Effector memory CD8-positive, alpha-beta T cell (primary cell): ENCODE results near the gene TMEM145.

Experiments
- ATAC-seq: fragments of 150-1000 bp; cut with Tn5 transposase; replicated peaks from 2 replicates; pipeline ENCODE4 v1.10.0; 2021; ENCODE audit warnings: mild to moderate bottlenecking, moderate library complexity
- DNase-seq, 3 experiments: peaks; one replicate each; pipeline ENCODE4 v3.0.0; 2021
- H3K27ac Mint-ChIP-seq, 2 donors: one replicate each; pipeline ENCODE4 v1.8.0; 2022; ENCODE audit warnings: mild to moderate bottlenecking in 2 of 2, mixed read lengths in 2 of 2, moderate library complexity in 2 of 2
- H3K27me3 Mint-ChIP-seq, 2 donors: one replicate each; pipeline ENCODE4 v1.8.0; 2022; ENCODE audit warnings: mixed read lengths in 2 of 2
- H3K36me3 Mint-ChIP-seq: one replicate; pipeline ENCODE4 v1.8.0; 2022; ENCODE audit warnings: mild to moderate bottlenecking, moderate library complexity, mixed read lengths; ENCODE audit not compliant: insufficient read depth
- H3K4me1 Mint-ChIP-seq, 2 donors: one replicate each; pipeline ENCODE4 v1.8.0; 2022; ENCODE audit warnings: low read depth in 2 of 2, mixed read lengths in 2 of 2
- H3K4me3 Mint-ChIP-seq, 2 donors: one replicate each; pipeline ENCODE4 v1.8.0; 2022; ENCODE audit warnings: mild to moderate bottlenecking in 2 of 2, mixed read lengths in 2 of 2, moderate library complexity in 2 of 2
- H3K9me3 Mint-ChIP-seq, 2 donors: one replicate each; pipeline ENCODE4 v1.8.0; 2022; ENCODE audit warnings: mixed read lengths in 2 of 2

The TMEM145 gene

DNA sequence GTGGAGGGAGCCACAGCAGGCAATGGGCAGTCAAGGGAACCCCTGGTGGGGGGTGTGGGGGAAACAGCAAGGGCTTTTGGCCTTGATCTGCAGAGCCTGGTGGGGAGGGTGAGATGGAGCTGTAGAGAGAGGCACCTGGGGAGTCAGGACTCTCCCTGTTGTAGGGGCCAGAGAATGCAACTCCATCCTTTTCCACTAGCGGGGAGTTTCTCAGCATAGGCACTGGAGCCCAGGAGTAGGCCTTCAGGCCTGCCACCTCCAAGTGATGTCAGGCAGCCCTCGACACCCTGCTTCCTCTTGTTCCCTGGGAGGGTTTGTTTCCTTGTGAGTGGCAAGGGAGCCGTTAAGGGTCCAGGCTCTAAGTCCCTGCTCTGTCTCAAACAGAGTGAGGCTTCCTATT lies 37.3 kb downstream of the TMEM145 start:
- Mint-ChIP-seq H3K27me3 (no peaks in the 10 kb centered on the region), H3K9me3 (no peaks in the 10 kb centered on the region), H3K4me3 (no peak overlapping the region), H3K36me3 (no peaks in the 10 kb centered on the region), H3K27ac (no peak overlapping the region), H3K4me1 (peaks cover 2 to 7% of the 10 kb centered on the region in 2 donors)
- DNase-seq (no peak), ATAC-seq (no peak)

DNA sequence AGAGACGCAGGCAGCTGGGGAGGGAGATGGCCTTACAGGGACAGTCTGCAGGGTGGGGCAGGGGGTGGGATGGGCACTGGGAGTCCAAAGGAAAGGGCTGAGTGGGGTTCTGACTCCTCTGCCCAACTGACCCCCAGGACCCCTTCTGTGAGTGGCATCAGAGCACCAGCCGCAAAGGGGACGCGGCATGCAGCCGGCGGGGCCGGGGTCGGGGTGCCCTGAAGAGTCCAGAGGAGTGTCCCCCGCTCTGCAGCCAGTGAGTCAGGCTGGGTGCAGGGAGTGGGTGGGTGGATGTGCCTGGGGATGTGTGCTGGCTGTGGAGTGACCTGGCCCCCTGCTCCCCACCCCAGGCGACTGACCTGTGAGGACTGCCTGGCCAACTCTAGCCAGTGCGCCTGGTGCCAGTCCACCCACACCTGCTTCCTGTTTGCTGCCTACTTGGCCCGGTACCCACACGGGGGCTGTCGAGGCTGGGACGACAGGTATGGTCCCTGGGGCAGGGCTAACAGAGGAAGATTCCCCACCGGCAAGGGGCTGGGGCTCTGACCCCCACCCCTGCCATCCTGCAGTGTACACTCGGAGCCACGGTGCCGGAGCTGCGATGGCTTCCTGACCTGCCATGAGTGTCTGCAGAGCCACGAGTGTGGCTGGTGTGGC lies 38.1 kb downstream of the TMEM145 start:
- DNase-seq, result no peak
- Mint-ChIP-seq H3K4me1 (peaks cover 2 to 7% of the 10 kb centered on the region in 2 donors), H3K9me3 (no peaks in the 10 kb centered on the region), H3K27ac (no peak overlapping the region), H3K27me3 (no peaks in the 10 kb centered on the region), H3K4me3 (no peak overlapping the region), H3K36me3 (no peaks in the 10 kb centered on the region)
- ATAC-seq, result no peak

DNA sequence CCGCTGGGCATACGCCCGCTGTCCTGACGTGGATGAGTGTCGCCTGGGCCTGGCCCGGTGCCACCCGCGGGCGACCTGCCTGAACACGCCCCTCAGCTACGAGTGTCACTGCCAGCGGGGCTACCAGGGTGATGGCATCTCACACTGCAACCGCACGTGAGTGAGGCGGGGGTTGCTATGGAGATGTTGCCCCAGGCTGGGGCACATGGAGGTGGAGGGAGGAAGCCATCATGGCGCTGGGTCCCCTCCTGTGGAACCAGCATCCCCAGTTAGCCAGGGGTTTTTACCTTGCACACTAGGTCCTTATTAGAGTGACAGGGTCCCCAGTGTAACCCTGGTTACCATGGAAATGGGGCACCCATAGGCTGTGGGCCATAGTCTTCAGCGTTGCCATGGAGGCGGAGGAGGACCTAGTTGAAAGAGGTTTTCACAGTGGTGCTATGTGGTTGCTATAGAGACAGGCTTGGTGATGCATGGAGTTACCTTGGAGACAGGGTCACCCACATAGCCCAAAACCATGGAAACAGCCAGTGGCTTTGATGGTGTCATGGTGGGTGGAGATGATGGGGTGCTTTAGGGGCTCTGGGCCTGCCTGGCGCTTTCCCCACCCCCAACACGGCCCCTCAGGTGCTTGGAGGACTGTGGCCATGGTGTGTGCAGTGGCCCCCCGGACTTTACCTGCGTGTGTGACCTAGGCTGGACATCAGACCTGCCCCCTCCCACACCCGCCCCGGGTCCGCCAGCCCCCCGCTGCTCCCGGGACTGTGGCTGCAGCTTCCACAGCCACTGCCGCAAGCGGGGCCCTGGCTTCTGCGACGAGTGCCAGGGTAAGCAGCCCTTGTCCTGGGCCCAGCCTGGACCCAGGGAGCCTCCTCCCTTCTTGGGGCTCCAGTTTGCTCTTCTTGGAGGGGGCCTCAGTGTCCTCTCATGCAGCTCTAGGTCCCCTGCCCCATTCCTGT lies 39.5 kb downstream of the TMEM145 start:
- Mint-ChIP-seq H3K27me3 (no peaks in the 10 kb centered on the region), H3K9me3 (no peaks in the 10 kb centered on the region), H3K4me1 (peaks cover 2 to 7% of the 10 kb centered on the region in 2 donors), H3K36me3 (no peaks in the 10 kb centered on the region), H3K4me3 (no peak overlapping the region), H3K27ac (peak overlapping the region; percentile 44 to 61)
- peak; percentile 76 for ATAC-seq
- peak in 1 of 3 experiments; percentile 7 for DNase-seq

DNA sequence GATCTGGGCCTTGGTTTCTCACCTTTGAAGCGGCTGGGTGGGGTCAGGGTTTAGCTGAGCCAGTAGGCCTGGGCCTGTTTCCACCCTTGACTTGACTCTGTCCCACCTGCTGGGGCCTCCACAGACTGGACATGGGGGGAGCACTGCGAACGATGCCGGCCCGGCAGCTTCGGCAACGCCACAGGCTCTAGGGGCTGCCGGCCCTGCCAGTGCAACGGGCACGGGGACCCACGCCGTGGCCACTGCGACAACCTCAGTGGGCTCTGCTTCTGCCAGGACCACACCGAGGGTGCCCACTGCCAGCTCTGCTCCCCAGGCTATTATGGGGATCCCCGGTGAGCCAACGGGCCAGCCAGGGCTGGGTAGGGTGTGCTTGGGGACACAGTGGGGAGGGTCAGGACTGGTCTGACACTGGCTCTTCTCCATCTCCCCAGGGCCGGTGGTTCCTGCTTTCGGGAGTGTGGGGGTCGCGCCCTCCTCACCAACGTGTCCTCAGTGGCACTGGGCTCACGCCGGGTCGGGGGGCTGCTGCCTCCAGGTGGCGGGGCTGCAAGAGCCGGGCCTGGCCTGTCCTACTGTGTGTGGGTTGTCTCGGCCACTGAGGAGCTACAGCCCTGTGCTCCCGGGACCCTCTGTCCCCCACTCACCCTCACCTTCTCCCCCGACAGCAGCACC lies 40.4 kb downstream of the TMEM145 start:
- peaks cover 6% of the 10 kb centered on the region for H3K36me3 Mint-ChIP-seq
- no peak for ATAC-seq
- no peaks in the 10 kb centered on the region for H3K9me3 Mint-ChIP-seq
- no peak overlapping the region for H3K4me3 Mint-ChIP-seq
- H3K4me1 Mint-ChIP-seq, result peaks cover 2 to 7% of the 10 kb centered on the region in 2 donors
- DNase-seq, result no peak
- H3K27ac Mint-ChIP-seq, result peak overlapping the region; percentile 44 to 61
- H3K27me3 Mint-ChIP-seq, result no peaks in the 10 kb centered on the region

DNA sequence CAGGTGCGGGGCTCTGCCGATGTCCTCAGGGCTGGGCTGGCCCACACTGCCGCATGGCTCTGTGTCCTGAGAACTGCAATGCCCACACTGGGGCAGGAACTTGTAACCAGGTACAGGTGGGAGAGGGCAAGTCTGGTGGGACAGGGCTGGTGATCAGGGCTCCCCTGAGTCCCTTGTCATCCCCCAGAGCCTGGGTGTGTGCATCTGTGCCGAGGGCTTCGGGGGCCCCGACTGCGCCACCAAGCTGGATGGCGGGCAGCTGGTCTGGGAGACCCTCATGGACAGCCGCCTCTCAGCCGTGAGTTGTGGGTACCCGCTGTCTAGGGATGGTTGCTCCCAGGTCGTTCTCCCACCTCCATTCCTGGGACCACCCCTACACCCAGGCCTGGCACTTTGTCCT lies 42.8 kb downstream of the TMEM145 start:
- ATAC-seq (no peak), DNase-seq (no peak)
- H3K27me3 Mint-ChIP-seq, result no peaks in the 10 kb centered on the region
- no peaks in the 10 kb centered on the region for H3K9me3 Mint-ChIP-seq
- H3K4me1 Mint-ChIP-seq, result peaks cover 2 to 7% of the 10 kb centered on the region in 2 donors
- no peak overlapping the region for H3K4me3 Mint-ChIP-seq
- no peak overlapping the region for H3K27ac Mint-ChIP-seq
- H3K36me3 Mint-ChIP-seq, result peaks cover 6% of the 10 kb centered on the region

DNA sequence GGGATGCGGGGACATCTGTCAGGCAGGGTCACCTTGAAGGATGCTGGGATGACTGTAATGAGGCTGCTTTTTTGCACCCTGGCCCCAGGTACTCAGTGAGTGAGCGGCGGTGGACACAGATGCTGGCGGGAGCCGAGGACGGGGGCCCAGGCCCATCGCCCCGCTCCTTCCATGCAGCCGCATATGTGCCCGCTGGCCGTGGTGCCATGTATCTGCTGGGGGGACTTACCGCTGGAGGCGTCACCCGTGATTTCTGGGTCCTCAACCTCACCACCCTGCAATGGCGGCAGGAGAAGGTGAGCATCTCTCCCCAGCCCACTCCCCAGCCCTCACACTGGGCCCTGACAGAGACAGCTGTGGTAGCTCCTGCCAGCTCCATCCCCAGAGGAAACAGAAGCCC lies 43.6 kb downstream of the TMEM145 start:
- ATAC-seq, result no peak

DNA sequence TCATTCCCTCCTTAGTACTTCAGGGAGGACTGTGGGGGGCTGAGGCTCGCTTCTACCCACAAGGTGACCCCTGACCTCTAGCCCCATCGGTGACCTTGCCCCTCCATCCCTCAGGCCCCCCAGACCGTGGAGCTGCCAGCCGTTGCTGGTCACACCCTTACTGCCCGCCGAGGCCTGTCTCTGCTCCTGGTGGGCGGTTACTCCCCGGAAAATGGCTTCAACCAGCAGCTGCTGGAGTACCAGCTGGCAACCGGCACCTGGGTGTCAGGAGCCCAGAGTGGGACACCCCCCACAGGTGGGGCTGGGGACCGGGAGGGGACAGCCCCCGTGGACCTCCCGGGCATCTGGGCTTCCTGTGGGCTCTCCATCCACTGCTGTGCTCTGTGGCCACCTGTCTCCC lies 44.2 kb downstream of the TMEM145 start:
- ATAC-seq, result no peak
- H3K27me3 Mint-ChIP-seq, result no peaks in the 10 kb centered on the region

More for the DNA sequence above, 43.6 kb downstream of the TMEM145 start:
- no peaks in the 10 kb centered on the region for H3K27me3 Mint-ChIP-seq
- no peak for DNase-seq
- H3K4me1 Mint-ChIP-seq, result peaks cover 2 to 6% of the 10 kb centered on the region in 2 donors
- peaks cover 6% of the 10 kb centered on the region for H3K36me3 Mint-ChIP-seq
- H3K27ac Mint-ChIP-seq, result no peak overlapping the region
- no peak overlapping the region for H3K4me3 Mint-ChIP-seq
- H3K9me3 Mint-ChIP-seq, result no peaks in the 10 kb centered on the region

DNA sequence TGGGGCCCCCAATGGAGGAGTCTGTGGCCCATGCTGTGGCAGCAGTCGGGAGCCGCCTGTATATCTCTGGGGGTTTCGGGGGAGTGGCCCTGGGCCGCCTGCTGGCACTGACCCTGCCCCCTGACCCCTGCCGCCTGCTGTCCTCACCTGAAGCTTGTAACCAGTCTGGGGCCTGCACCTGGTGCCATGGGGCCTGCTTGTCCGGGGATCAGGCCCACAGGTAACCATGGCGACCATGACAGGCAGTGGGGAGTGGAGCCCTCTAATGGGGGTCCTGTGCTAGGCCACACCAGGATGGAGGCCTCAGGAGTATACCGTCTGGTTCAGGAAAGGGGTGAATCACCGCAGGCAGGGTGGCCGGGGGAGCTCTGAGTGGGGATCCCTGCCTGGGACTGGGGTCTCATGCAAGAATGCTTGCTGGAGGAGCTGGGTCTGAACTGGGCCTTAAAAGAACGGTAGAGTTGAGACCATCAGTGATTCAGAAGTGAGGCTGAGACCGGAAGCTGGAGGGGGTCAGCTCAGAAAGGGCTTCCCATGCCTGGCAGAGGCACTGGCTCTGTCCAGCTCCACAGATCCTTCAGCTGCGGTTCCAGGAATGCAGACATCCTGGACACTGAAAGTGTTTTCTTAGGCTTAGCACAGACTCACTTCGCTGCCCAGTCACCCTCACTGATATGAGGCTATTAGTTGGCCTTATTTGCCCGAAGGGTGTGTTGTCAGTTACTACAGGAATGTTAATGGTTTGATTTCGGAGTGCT lies 47.9 kb downstream of the TMEM145 start:
- ATAC-seq, result no peak
- no peaks in the 10 kb centered on the region for H3K27me3 Mint-ChIP-seq
- H3K4me3 Mint-ChIP-seq, result no peak overlapping the region
- H3K9me3 Mint-ChIP-seq, result no peaks in the 10 kb centered on the region
- peak overlapping the region in 1 of 2 donors; percentile 86 for H3K27ac Mint-ChIP-seq
- H3K36me3 Mint-ChIP-seq, result peaks cover 9% of the 10 kb centered on the region
- no peak for DNase-seq
- no peaks in the 10 kb centered on the region for H3K4me1 Mint-ChIP-seq

More for the DNA sequence above, 44.2 kb downstream of the TMEM145 start:
- Mint-ChIP-seq H3K9me3 (no peaks in the 10 kb centered on the region), H3K4me3 (no peak overlapping the region), H3K27ac (no peak overlapping the region), H3K4me1 (peaks cover 2 to 3% of the 10 kb centered on the region in 2 donors), H3K36me3 (peaks cover 6% of the 10 kb centered on the region)
- no peak for DNase-seq

DNA sequence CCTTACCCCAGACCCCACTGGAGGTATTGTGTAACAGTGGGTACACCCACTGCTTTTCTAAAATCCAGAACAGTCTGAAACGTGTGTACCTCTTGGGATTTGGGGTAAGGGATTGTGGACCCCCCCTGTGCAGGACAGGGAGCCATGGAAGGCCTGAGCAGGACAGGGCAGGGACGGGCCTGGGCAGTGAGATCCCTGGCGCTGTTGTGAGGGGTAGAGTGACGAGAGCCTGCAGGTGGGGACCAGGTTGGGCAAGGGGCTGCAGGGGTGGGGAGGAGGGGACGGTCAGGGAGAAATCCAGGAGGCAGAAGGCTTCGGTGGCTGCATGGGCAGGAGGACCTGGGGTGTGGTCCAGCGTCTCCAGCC lies 48.4 kb downstream of the TMEM145 start:
- Mint-ChIP-seq H3K27me3 (no peaks in the 10 kb centered on the region), H3K9me3 (no peaks in the 10 kb centered on the region), H3K4me1 (no peaks in the 10 kb centered on the region), H3K4me3 (no peak overlapping the region), H3K27ac (peak overlapping the region in 1 of 2 donors; percentile 86), H3K36me3 (peaks cover 9% of the 10 kb centered on the region)
- no peak for DNase-seq
- ATAC-seq, result no peak

DNA sequence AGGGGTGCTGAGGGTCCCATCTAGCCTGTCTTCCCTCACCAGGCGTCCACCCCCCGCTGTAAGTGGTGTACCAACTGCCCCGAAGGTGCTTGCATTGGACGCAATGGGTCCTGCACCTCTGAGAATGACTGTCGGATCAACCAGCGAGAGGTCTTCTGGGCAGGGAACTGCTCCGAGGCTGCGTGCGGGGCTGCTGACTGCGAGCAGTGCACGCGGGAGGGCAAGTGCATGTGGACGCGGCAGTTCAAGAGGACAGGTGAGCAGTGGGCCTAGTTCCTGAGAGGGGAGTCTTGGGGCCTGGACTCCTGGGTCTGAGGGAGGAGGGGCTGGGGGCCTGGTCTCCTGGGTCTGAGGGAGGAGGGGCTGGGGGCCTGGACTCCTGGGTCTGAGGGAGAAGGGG lies 49.2 kb downstream of the TMEM145 start:
- H3K4me3 Mint-ChIP-seq, result no peak overlapping the region
- H3K27me3 Mint-ChIP-seq, result no peaks in the 10 kb centered on the region
- H3K9me3 Mint-ChIP-seq, result no peaks in the 10 kb centered on the region
- ATAC-seq (no peak), DNase-seq (no peak)
- H3K36me3 Mint-ChIP-seq, result peaks cover 9% of the 10 kb centered on the region
- H3K4me1 Mint-ChIP-seq, result no peaks in the 10 kb centered on the region
- H3K27ac Mint-ChIP-seq, result no peak overlapping the region

DNA sequence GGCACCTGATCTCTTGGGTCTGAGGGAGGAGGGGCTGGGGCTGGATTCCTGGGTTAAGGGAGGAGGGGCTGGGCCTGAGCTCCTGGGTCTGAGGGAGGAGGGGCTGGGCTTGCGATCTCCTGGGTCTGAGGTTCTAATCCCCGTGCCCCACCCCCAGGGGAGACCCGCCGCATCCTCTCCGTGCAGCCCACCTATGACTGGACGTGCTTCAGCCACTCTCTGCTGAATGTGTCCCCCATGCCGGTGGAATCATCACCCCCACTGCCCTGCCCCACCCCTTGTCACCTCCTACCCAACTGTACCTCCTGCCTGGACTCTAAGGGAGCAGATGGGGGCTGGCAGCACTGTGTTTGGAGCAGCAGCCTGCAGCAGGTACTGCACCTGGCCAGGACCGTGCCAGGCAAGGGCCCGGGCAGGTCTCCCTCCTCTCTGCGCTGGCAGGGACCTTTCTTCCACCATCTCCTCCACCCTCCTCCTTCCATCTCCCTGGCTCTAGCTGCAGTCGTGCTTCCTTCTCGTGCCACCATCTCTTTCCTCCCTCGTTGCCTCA lies 49.9 kb downstream of the TMEM145 start:
- H3K27ac Mint-ChIP-seq, result no peak overlapping the region
- H3K4me1 Mint-ChIP-seq, result no peaks in the 10 kb centered on the region
- DNase-seq (no peak), ATAC-seq (no peak)
- no peaks in the 10 kb centered on the region for H3K27me3 Mint-ChIP-seq
- no peaks in the 10 kb centered on the region for H3K9me3 Mint-ChIP-seq
- H3K36me3 Mint-ChIP-seq, result peaks cover 7% of the 10 kb centered on the region
- H3K4me3 Mint-ChIP-seq, result no peak overlapping the region

DNA sequence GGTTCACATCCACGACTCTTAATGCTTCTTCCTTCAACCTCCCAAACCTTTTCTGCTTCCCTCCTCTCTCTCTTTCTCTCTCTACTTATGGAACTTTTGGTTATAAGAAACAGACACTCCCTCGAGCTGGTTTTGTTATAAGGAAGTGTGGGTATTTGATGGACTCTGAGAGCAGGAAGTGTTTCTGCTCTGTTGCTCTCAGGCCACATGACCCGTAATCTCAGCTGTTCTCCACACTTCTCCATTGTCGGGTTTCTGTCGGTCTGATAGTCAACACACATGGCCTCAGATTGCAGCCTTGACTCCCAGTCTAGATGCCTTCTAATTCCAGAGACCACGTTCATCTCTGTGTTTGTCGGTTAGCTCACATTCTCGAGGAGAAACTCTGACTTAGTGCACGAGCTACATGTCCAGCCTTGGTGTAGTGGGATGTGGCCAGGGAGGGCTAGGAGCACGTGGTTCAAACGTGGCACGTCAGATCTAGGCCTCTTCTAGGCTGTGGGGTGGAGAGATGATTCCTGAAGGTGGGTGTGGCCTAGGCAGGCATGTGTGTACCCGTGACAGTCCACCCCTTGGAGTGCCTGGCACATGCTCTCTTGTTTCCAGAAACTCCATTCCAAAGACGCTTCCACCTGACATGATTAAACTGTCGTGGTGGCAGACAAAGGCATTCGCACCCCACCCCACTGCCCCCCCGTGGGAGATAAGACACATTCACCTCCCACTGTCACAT lies 50.7 kb downstream of the TMEM145 start:
- no peak for ATAC-seq
- H3K36me3 Mint-ChIP-seq, result peaks cover 3% of the 10 kb centered on the region
- no peaks in the 10 kb centered on the region for H3K9me3 Mint-ChIP-seq
- no peak overlapping the region for H3K27ac Mint-ChIP-seq
- peaks cover 0 to 1% of the 10 kb centered on the region in 2 donors for H3K4me1 Mint-ChIP-seq
- H3K4me3 Mint-ChIP-seq, result no peak overlapping the region
- no peaks in the 10 kb centered on the region for H3K27me3 Mint-ChIP-seq
- no peak for DNase-seq
